Gastrocnemius medialis (tissue), 4 donors: ENCODE measurements around the gene PBX2. TPM values are rescaled to one million over a fixed set of nuclear protein-coding genes. Genes with fewer than 3 reads are reported as not detected.
A peak's percentile ranks its signal among the peaks of the same experiment; 100 is the strongest.

ENCODE experiments used
- ATAC-seq, 2 donors: fragments of 150-250 bp; one replicate each; pipeline ENCODE4 v1.9.1; 2016
- DNase-seq, 2 donors: peaks; one replicate each; pipeline ENCODE4 v3.0.0-alpha.2; 2019
- H3K27ac ChIP-seq, 4 donors: fragments of 200-600 bp; sonication (generic); 1 replicate in 1 of 4; 2 replicates in 3 of 4; pipeline ENCODE4 v1.5.1; 2016 to 2018; ENCODE audit warnings: mild to moderate bottlenecking in 2 of 4, moderate library complexity in 1 of 4
- H3K27me3 ChIP-seq, 3 donors: fragments of 200-600 bp; sonication (generic) in 2 of 3; 1 replicate in 1 of 3; 2 replicates in 2 of 3; pipeline versions ENCODE4 v1.5.1 to v1.6.0; 2016 to 2019; ENCODE audit warnings: mild to moderate bottlenecking in 1 of 3, moderate library complexity in 1 of 3
- H3K36me3 ChIP-seq, 2 donors: fragments of 200-600 bp; sonication (generic) in 1 of 2; one replicate each; pipeline ENCODE4 v1.5.1; 2017 to 2018
- H3K4me1 ChIP-seq, 2 donors: fragments of 200-600 bp; sonication (generic) in 1 of 2; one replicate each; pipeline ENCODE4 v1.5.1; 2016 to 2017; ENCODE audit warnings: mild to moderate bottlenecking in 2 of 2
- H3K4me3 ChIP-seq, 4 donors: fragments of 200-600 bp; sonication (generic) in 3 of 4; 1 replicate in 1 of 4; 2 replicates in 3 of 4; pipeline ENCODE4 v1.5.1; 2016 to 2019; ENCODE audit warnings: mild to moderate bottlenecking in 2 of 4
- H3K9me3 ChIP-seq, 3 donors: fragments of 200-600 bp; sonication (generic) in 2 of 3; 1 replicate in 1 of 3; 2 replicates in 2 of 3; pipeline ENCODE4 v1.5.1; 2016 to 2019
- POLR2A ChIP-seq, 2 donors: fragments of 450-650 bp; IDR thresholded peaks; one replicate each; pipeline ENCODE4 v1.6.1; 2017; ENCODE audit warnings: antibody characterized with exemption in 2 of 2, mild to moderate bottlenecking in 2 of 2, moderate library complexity in 2 of 2
- in situ Hi-C, 4 donors: fragments of 200-750 bp; cut with MboI; loops; one replicate each; pipeline versions ENCODE4 v1.15.0 to v1.8.0; 2017; ENCODE audit warnings: low sequenced_read_pairs in 4 of 4
- intact Hi-C: fragments of 100-400 bp; cut with DNase I; formaldehyde crosslinking; loops from one replicate; pipeline ENCODE4 v1.15.1; 2023; ENCODE audit warnings: low total_unique reads
- total RNA-seq, 4 donors: library from RNA; depleted of rRNA; stranded (reverse); fragments of >200 nt; gene quantifications; one replicate each; pipeline versions ENCODE4 v1.1.0 to v1.2.3, GENCODE V29; 2016
- TF ChIP-seq, protein P1 (sequence below), 5 experiments: fragments of 450-650 bp in 3 of 5; fragments of 200-600 bp in 2 of 5; sonication (generic) in 2 of 5; IDR thresholded peaks in 4 of 5; conservative IDR thresholded peaks in 1 of 5; 1 replicate in 4 of 5; 2 replicates in 1 of 5; pipeline ENCODE4 v1.5.1; 2016 to 2019; ENCODE audit warnings: antibody characterized with exemption in 5 of 5, mild to moderate bottlenecking in 3 of 5, moderate library complexity in 3 of 5

Gene PBX2
- total RNA-seq, 4 donors from 2014 or later, result 24.3 to 37.6 (median 33.6) TPM

DNA sequence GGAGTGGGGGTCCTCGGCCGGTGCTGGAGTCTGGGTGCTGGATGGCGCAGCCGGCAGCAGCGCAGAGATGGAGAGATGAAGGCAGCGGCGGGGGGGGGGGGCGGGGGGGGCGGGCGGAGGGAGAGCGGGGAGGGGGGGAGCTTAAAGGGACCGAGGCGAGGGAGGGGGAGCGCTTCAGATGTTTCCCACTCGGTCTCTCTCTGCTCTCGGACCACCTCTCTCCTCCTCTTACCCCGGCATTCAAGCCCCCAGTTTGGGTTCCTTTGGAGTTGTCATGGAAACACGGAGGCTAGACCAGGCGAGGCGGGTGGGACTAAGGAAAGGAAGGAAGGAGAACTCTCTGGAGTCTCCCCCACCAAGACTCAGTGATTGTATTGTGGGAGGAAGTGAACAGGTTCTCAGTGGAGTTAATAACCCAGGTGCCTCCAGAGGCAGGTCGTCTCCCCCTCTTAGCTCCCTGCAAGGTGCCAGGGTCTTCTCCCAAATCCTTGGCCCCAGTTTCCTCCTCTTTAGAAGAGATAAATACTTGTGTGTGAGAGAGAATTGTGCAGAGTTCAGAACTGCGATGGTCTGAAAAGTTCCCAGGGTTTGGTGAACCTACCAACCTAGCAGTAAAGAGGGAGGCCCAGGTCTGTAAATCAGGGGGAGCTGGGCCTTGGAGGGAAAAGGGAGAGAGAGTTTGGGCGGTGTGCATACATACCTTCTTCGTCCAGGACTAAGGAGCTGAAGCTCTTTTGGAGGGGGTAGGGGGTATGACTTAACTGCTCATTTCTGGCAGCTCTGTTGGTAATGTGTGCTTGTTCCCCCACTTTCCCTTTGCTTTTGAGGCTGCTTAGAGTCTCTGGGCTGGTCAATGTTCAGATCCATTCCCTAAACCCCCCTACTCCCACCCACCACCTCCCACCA, 37.9 kb downstream of the PBX2 start, which contains the start of gene PRRT1:
Gene PRRT1 (minus strand): TSS at position 77 of the 906 bp plus-strand sequence. CDS start 112 bp downstream, outside the sequence.
- peak within 1 kb of the TSS; percentile 77 to 93 (median 87) for H3K27ac ChIP-seq
- no peak for ATAC-seq
- H3K27me3 ChIP-seq, result peaks cover 18 to 32% (median 23%) of the 10 kb centered on the region in 3 donors
- H3K4me1 ChIP-seq, result peaks cover 25 to 29% of the 10 kb centered on the region in 2 donors
- intact Hi-C loops (loop anchor here (2.0 kb wide), 1 partner anchor 21 kb away; the partner anchor contains the start of gene FKBPL), in situ Hi-C loops (no loop called here)
- TF ChIP-seq POLR2A (IDR thresholded peaks at IDR 0.05), result no peak
- TF ChIP-seq, protein P1, sequence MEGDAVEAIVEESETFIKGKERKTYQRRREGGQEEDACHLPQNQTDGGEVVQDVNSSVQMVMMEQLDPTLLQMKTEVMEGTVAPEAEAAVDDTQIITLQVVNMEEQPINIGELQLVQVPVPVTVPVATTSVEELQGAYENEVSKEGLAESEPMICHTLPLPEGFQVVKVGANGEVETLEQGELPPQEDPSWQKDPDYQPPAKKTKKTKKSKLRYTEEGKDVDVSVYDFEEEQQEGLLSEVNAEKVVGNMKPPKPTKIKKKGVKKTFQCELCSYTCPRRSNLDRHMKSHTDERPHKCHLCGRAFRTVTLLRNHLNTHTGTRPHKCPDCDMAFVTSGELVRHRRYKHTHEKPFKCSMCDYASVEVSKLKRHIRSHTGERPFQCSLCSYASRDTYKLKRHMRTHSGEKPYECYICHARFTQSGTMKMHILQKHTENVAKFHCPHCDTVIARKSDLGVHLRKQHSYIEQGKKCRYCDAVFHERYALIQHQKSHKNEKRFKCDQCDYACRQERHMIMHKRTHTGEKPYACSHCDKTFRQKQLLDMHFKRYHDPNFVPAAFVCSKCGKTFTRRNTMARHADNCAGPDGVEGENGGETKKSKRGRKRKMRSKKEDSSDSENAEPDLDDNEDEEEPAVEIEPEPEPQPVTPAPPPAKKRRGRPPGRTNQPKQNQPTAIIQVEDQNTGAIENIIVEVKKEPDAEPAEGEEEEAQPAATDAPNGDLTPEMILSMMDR (IDR thresholded peaks at IDR 0.05 in 4 of 5, conservative IDR thresholded peaks at IDR 0.05 in 1 of 5), result no peak
- peaks cover 0 to 12% of the 10 kb centered on the region in 2 donors for H3K36me3 ChIP-seq
- H3K9me3 ChIP-seq, result no peaks in the 10 kb centered on the region
- H3K4me3 ChIP-seq, result peak within 1 kb of the TSS in 3 of 4 donors; percentile 83 to 97 (median 86)
- DNase-seq, result no peak

DNA sequence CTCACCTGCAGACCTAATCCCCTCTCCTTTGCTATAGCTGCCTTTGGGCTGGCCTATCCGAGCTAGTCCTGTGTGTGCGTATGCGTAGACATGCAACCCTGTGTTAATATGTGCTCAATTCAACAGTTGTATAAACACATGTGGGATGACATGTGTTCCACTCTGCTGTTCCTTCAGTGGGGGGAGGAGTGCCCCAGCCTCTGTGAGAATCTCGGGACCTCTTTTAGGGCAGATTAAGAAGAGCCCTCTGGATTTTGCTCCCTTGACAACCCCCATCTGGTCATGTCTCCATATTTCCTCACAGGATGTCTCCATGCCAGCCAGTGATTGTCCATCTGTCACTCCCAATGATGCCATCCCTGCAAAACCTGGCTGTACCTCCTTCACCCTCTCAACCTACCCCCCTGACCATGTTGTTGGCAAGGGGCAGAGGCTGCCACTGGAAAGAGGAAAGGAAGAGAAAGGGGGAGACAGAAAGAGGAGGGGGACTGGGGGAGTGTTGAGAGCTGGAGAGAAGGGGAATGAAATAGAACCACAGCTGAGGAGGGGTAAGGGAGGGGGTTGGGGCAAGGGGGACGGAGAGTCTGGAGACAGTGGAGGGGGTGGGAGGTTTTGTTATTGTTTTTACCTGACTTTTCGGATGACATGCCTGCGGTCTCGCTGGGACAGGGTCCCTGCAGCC, 38.7 kb downstream of the PBX2 start:
- H3K9me3 ChIP-seq, result no peaks in the 10 kb centered on the region
- peaks cover 25 to 29% of the 10 kb centered on the region in 2 donors for H3K4me1 ChIP-seq
- intact Hi-C loops (no loop called here), in situ Hi-C loops (no loop called here)
- ATAC-seq (no peak), DNase-seq (no peak)
- peaks cover 0 to 7% of the 10 kb centered on the region in 2 donors for H3K36me3 ChIP-seq
- peaks cover 18 to 32% (median 23%) of the 10 kb centered on the region in 3 donors for H3K27me3 ChIP-seq
- H3K4me3 ChIP-seq, result peak overlapping the region in 3 of 4 donors; percentile 25 to 43 (median 39)
- TF ChIP-seq, protein P1 (IDR thresholded peaks at IDR 0.05 in 4 of 5, conservative IDR thresholded peaks at IDR 0.05 in 1 of 5), result no peak
- TF ChIP-seq POLR2A (IDR thresholded peaks at IDR 0.05), result no peak
- peak overlapping the region in 1 of 4 donors; percentile 17 for H3K27ac ChIP-seq

DNA sequence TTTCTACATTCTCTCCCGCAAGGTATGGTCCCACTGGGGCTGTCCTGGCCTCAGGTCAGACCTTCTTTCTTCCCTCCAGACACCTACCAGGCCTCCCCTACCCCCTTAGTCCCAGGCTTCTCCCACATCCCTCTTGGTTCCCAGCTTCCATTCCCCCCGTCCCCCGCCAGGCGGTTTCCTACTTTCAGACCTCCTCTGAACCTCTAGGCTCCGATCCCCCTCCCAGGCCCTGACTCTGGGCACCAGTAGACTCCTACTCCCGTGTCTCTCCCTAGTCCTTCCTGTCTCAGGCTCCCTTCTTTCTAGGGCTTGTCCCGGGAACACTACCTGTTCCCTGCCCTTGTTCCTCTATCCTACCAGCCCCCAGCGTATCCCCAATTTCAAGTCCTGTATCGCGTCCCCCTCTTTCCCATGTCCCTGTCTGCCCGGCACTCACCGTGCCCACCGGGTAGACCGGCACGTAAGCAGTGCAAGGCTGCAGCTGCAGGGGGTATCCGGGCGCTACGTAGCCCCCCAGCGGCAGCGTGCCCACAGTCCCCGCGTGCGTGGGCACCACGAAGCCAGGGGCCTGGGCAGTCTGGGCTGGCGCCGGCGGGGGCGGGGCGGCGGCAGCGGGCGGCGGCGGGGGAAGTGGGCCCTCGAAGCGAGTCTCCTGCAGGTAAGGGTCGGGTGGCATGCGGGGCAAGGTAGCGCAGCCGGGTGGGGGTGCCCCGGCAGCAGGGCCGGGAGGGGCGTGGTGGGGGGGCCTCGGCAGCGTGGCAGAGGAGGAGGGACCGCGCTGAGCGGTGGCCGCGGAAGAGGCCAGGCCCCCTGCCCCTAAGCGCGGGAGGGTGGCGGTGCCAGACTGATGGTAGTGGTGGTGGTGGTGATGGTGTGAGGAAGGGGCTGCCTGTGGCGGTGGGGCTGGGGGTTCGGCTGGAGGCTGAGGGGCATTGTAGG, 39.8 kb downstream of the PBX2 start:
- Histone ChIP-seq H3K27me3 (peaks cover 18 to 32% (median 23%) of the 10 kb centered on the region in 3 donors), H3K4me3 (no peak overlapping the region), H3K4me1 (peaks cover 20 to 23% of the 10 kb centered on the region in 2 donors), H3K27ac (no peak overlapping the region), H3K9me3 (no peaks in the 10 kb centered on the region), H3K36me3 (no peaks in the 10 kb centered on the region)
- intact Hi-C loops, result no loop called here
- TF ChIP-seq POLR2A (IDR thresholded peaks at IDR 0.05), result no peak
- TF ChIP-seq, protein P1 (IDR thresholded peaks at IDR 0.05 in 4 of 5, conservative IDR thresholded peaks at IDR 0.05 in 1 of 5), result no peak
- no peak for DNase-seq
- ATAC-seq, result no peak
- in situ Hi-C loops, result loop anchor here in 1 of 4 donors (25.0 kb wide), 1 partner anchor 188 kb away; the partner anchor contains the start of genes DXO, NELFE and SKIC2
